HK-2 (cell line): ENCODE data around the gene AMN1.
"Not testable (repeated sequence)": the region's sequence is repeated elsewhere in the genome, so short reads cannot be mapped to it uniquely, and the experiment has no call there.

Experiments used
- DNase-seq: peaks from one replicate; pipeline ENCODE4 v3.0.0-alpha.2; 2018; ENCODE audit not compliant: unreplicated experiment

Gene AMN1

DNA sequence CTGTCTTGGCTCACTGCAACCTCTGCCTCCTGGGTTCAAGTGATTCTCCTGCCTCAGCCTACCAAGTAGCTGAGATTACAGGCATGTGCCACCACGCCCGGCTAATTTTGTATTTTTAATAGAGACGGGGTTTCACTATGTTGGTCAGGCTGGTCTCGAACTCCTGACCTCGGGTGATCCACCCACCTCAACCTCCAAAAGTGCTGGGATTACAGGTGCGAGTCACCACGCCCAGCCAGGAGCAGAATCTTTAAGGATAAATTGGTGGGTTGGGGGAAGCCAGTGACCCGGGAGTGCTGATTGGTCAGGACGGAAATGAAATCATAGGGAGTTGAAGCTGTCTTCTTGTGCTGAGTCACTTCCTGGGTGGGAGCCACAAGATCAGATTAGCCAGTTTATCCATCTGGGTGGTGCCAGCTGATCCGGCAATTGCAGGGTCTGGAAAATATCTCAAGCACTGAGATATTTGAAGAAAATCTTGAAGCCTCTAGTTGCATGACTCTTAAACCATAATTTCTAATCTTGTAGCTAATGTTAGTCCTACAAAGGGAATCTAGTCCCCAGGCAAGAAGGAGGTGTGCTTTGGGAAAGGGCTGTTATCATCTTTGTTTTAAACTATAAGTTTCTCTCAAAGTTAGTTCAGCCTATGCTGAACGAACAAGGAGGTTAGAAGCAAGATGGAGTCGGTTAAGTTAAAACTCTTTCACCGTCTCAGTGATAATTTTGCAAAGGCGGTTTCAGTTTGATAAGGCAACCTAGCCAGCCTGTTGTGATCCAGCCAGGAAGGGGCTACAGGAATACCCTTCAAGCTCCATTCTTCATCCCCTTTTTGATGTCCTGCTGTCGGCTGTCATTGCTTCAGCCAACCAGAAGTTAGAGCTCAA, 5.0 kb upstream of the AMN1 start:
- DNase-seq: peak; percentile 45

DNA sequence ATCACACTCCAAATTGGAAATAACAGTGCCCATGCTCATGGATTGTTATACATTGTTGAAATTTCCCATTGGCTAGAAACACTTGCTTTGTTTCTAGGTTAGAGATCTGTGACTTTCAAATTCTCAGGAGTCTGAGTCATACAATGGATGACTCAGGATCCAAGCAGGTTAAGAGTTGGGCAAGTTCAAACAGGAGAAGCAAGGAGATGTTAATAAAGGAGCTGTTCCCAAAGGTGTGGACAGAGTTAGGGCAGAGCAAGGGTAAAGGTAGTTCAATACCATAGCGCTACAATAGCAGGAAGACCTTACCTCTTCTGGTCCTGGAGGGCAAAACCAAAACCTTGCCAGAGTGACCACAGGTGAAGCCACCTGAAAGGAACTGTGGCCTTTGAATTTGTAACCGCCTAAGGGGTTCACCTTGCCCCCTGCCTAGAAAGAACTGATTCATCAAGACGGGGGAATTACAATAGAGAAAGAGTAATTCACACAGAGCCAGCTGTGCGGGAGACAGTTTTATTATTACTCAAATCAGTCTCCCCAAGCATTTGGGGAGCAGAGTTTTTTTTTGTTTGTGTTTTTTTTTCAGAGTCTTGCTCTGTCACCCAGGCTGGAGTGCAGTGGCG, 4.2 kb upstream of the AMN1 start:
- DNase-seq: peak; percentile 43

DNA sequence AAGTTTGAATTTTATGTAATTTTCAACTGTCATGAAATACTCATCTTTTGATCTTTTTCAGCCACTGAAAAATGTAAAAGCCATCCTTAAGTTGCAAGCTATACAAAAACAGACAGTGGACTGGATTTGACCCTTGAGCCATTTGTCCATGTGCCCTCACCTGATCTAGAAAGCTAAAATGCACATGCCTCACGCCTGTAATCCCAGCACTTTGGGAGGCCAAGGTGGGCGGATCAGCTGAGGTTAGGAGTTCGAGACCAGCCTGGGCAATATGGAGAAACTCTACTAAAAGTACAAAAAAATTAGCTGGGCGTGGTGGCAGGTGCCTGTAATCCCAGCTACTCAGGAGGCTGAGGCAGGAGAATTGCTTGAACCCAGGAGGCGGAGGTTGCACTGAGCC, 2.4 kb upstream of the AMN1 start:
- DNase-seq: not testable (repeated sequence)

DNA sequence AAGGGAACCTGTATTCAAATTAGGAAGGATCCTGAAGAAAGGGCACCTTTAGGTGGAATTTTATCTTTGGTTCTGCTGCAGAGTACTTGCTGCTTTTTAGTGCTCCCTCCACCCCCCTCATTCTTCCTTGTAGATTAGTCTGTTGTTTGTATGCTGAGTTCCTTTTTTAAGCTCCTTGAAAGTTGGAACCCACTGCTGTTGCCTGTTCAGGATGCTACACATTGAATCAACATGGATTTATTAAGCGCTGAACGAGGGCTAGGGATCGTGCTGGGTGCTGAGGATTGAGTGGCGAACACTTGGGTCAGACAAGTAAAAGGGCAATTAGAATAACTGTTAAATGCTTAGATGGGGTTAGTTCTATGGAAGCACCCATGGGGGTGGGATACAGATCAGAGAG, 884 bp upstream of the AMN1 start:
- peak; percentile 6 for DNase-seq

DNA sequence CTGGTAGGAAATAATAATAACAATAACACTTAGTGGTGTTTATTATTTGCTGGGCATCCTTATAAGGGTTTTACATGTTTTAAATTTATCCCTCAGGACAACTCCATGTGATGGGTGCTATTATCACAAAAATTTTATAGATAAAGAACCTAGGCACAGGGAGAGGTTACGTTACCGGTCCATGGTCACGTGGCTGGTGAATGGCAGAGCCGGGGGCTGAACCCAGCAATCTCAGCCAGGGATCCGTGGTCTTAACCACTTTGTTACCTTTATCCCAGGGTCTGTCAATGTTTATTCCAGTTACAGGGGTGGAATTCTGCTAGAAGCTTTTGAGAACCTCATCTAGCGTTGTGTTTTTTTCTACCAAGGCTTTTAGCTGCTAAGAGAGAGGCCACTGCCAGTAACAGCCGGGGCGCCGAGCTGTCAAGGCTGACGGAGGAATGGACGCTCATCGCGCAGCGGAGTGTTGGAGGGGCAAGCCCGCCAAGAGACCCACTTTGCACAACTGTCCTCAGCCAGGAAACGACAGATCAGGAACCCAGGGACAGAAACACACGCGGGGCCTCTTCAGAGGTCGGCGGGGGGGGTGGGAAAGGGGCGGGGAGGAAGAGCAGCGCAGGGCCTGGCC, 418 bp downstream of the AMN1 start:
- DNase-seq: no peak

DNA sequence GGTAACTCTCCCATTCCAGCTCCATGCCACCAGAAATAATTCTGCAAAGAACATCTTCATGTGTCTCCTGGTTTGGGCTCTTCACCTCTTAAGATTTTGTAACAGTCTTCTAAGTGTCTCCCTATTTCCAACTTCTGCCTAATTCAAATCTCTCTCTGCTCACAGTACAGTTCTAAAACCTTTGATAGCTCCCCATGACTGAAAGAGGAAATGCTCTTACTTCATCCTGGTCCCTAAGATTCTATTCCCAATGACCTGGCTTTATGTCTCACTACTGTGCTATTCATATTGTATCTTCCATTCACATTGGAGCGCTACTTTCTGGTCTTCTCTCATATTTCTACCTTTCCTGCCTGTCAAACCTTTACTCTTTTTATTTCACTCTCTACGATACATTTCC, 1.6 kb downstream of the AMN1 start:
- no peak for DNase-seq

DNA sequence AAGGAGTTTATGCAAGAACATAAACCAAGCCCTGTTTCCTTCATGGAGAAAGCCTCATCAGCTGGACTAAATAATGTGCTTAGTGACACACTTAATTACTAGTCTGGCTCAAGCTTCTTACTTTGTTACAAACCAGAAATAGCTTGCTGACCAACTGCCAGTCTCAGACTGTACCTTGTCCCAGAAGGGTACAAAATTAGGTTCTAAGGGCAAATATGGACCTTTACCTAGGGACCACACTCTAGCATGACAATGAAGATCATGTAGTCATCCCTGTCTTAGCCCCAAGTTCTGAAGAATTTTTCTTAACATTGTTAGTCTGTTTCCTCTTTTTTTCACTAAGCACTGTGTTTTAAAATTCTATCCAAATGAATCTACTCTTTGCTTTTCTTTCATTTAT, 2.2 kb downstream of the AMN1 start:
- DNase-seq: no peak

DNA sequence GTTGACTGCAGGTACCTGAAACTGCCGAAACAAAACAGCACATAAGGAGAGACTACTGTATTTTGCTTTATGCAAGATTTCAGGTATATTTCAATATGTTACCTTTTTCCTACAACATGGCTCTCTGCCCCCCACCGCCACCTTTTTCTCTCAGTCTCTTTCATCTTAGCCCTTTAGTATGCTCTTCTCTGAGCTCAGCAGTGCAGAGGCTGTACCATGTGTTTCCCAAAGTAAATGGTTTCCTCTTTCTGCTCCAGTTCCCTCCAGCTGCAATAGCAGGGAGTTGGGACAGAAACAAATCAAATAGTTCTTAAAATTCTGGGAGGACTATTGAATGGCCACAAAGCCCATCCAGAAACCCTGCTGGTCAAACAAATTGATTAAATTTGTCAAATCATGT, 4.3 kb downstream of the AMN1 start:
- no peak for DNase-seq

DNA sequence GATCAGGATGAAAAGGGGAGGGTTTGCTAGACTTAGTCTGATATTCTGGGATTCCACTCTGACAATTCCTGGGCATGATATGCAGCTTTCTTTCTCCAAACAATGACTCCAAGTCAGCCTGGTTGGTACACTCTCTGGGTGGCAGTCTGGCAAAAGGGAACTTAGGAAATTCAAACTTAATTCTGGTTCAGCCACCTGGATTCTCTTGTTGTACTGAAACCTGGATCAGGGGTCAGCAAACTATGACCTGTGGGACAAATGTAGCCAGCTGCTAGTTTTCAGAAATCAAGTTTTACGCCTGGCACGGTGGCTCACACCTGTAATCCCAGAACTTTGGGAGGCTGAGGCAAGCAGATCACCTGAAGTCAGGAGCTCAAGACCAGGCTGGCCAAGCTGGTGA, 6.2 kb downstream of the AMN1 start:
- no peak for DNase-seq

DNA sequence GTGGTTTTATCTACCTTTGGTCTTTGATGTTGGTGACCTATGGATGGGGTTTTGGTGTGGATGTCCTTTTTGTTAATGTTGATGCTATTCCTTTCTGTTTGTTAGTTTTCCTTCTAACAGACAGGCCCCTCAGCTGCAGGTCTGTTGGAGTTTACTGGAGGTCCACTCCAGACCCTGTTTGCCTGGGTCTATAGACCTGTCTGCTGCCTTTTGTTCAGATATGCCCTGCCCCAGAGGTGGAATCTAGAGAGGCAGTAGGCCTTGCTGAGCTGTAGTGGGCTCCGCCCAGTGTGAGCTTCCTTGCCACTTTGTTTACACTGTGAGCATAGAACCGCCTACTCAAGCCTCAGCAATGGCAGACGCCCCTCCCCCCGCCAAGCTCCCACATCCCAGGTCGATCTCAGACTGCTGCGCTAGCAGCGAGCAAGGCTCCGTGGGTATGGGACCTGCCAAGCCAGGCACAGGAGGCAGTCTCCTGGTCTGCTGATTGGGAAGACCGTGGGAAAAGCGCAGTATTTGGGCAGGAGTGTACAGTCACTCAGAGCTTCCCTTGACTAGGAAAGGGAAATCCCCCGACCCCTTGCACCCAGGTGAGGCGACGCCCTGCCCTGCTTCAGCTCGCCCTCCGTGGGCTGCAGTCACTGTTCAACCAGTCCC, 10.2 kb downstream of the AMN1 start:
- DNase-seq: not testable (repeated sequence)

DNA sequence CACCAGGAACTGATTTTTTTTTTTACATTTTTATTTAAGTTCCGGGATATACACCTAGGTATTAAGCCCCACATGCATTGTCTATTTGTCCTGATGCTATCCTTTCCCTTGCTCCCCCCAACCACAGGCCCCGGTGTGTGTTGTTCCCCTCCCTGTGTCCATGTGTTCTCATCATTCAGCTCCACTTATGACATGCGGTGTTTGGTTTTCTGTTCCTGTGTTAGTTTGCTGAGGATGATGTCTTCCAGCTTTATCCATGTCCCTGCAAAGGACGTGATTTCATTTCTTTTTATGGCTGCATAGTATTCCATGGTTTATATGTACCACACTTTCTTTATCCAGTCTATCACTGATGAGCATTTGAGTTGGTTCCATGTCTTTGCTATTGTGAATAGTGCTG, 11.8 kb downstream of the AMN1 start:
- DNase-seq: not testable (repeated sequence)

DNA sequence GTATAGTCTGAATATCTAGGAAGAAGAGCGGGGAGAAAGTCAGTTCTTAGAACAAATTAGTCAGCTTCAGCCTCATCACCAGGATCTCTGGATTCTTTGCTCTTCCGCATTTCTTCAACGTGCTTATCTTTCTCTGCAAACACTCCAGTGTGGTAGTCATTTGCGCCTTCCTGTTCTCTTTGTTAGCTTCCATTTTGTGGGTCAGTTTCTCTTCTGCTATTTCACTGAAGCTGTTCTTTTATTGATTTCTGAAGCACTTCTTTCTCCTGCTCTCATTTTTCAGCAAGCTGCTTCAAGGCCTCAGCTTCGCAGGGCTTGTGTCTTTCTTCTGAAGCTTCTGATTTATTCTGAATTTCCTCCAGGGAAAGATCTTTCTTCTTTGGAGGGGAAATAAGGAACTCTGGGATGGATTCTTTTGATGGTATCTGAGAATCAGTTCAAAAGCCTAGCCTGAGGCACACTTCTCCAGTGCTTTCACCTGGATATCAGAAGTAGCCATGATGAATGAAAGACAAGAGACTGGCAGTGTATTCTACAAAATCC, 13.5 kb downstream of the AMN1 start:
- DNase-seq: no peak

DNA sequence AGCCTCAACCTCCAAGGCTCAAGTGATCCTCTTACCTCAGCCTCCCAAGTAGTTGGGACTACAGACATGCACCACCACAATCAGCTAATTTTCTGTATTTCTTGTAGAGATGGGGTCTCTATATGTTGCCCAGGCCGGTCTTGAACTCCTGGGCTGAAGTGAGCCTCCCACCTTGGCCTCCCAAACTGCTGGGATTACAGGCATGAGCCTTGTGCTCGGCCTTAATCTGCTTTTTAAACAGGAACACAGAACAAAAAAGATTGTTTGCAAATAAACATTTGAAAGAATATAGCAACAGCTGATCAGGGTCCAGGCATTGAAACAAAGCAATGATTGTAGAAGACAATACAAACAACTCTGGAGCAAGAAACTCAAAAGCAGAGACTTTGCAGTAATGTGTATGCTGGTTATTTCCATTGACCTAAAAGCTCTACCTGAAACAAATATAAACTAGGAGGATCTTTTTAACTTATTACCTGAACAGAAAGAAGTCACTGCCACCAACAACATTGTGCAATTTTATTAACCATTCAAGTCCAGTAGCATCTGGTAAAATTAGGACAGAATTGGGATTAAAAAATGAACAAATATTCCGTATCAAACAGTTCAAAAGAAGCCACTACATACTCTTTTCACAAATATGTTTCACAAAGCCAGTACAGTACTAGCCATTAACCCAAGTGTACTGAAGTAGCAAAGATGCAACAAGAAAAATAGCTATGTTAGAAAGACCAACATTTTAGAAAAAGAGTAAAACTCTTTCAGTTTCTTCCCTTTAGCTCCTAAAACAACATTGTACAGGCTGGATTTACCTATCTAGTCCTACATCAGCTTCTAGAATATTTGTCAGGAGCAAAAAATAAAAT, 14.2 kb downstream of the AMN1 start:
- no peak for DNase-seq

DNA sequence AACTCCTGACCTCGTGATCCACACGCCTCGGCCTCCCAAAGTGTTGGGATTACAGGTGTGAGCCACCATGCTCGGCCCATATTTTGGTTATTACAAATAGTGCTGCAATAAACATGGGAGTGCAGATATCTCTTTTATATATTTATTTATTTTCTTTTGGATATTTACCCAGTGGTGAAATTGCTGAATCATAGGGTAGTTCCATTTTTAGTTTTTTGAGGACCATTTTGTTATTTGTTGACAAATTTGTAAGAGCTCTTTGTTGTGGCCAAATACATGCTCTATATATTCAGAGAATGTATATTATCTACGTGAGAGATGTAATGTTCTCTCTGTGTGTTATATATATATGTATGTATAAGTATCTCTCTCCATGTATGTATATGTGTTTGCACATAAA, 15.9 kb downstream of the AMN1 start:
- DNase-seq: no peak

DNA sequence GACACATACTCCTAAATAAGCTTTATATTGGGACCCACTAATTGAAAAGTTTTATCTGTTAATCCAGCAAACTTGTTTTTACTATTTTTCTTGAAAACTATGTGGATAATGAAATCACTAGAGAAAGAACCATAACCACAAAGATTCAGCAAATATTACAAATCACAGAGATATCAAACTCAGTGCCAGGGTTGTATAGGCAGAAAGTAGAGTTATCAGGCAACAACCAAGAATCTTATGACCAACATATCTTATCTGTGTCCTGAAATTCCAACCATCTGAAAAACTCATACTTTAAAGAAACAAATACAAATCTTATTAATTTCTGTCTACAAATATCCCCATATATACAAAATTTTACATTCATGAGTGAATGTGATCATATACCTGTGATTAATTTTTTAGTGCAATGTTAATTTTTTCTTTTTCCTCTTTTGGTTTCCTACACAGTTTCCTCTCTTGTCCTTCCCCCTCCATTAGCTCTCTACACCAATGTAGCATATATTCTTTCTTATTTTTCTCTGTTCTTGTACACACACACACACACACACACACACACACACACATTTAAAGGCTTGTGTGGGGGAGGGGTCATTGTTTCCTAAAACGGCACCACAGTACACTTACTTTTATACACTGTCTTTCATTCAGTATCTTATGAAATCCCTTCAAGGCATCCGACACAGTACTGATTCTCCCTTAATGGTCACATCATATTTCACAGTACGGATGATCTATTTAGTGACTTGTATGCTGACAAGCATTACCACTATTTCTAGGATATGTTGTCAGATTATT, 18.6 kb downstream of the AMN1 start:
- no peak for DNase-seq

DNA sequence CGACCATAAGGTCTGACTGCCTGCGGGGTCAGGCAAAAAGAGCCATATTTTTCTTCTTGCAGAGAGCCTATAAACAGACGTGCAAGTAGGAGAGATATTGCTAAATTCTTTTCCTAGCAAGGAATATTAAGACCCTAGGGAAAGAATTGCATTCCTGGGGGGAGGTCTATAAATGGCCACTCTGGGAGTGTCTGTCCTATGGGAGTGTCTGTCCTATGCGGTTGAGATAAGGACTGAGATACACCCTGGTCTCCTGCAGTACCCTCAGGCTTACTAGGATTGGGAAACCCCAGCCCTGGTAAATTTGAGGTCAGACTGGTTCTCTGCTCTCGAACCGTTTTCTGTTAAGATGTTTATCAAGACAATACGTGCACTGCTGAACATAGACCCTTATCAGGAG, 20.7 kb downstream of the AMN1 start:
- DNase-seq: not testable (repeated sequence)

DNA sequence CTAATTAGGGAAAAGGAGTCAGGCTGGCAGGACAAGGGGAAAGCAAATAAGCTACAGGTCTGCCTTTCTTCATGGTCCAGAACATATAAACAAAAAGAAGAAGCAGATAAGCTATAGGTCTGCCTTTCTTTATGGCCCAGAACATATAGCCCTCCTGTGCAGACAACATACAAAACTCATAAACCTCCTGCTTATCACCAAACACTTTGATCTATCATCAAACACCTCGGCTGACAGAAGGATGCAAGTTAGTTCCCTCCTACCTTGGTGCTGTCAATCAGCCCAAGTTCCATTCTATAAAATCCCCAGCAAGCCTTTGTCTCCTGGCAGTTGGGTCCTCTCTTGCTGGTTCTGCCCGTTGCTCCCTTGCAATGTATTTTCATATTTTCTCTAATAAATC, 23.2 kb downstream of the AMN1 start:
- DNase-seq: no peak

DNA sequence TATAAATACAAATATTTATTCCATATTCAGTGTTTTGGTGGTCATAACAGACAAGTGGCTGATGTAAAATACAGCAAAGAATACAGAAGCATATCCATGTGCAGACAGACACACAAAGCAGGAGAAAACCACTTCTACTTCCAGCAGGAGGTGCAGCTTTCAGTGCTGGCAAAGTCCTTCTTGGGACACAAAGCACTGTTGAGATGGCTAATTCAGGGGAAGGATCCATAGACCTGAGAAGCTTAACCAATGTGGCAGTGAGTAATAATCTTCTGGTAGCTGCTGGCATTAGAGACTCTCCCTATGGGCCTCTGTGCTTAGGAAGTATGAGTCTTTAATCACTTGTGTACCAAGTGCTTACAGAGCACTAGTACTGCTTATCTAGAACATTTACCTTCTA, 26.8 kb downstream of the AMN1 start:
- no peak for DNase-seq

DNA sequence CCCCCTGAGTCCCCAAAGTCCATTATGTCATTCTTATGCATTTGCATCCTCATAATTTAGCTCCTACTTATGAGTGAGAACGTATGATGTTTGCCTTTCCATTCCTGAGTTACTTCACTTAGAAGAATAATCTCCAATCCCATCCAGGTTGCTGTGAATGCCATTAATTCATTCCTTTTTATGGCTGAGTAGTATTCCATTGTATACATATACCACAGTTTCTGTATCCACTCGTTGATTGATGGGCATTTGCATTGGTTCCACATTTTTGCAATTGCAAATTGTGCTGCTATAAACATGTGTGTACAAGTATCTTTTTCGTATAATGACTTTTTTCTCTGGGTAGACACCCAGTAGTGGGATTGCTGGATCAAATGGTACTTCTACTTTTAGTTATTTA, 38.9 kb downstream of the AMN1 start:
- DNase-seq: not testable (repeated sequence)

DNA sequence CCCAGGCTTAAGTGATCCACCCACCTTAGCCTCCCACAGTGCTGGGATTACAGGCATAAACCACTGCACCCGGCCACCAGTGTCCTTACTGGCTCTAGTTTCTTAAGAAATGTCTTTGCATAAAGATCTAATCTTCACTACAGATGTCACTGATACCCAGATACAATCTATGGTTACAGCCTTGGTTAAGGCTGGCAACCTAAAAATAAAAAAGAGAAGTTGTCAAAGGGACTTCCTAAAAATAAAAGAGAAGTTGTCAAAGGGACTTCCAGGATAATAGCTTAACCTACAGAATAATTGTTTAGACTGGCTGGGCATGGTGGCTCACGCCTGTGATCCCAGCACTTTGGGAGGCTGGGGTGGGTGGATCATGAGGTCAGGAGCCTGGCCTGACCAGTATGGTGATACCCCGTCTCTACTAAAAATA, 41.7 kb downstream of the AMN1 start:
- DNase-seq: no peak
